HG02885 (cell line): ENCODE results near the gene FSTL5.

Source experiments
- ATAC-seq: cut with Tn5 transposase; IDR thresholded peaks from one replicate; pipeline ENCODE4 v1.9.1; 2021; ENCODE audit warnings: mild to moderate bottlenecking; ENCODE audit not compliant: unreplicated experiment, poor library complexity

Gene FSTL5

DNA sequence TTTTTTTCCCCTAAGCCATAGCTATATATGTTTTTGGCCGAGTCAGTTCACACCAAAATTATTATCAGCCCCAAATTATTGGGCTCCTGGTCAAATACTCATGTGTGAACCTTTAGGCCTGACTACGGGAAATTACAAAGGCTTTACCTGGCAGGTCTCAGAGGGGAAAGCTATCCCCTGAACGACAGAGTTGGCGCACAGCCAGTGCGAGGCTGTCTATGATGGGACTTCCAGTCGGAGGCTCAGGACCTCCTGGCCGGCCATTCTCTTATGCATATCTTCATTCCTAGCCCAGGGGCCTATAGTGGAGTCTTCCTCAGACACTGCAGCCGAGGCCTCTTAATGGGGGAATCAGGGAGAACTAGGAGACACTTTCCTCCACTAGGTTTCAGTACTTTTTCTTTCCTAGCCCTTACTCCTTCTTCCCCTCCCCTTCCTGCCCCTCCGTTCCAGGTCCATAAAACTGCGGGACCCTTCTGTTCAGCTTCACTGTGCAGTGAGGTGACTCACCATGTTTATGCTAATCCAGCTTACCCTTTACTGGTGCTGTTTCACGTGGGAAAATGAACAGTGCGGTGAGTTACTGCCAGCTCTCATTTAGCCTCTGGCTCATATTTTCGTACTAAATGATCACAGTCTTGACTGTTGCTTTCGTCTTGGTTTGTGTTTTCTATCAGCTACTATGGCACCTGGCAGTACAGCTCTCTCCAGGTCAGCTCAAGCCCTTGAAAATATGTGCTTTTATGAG lies 533.9 kb downstream of the FSTL5 start:
- no peak for ATAC-seq

DNA sequence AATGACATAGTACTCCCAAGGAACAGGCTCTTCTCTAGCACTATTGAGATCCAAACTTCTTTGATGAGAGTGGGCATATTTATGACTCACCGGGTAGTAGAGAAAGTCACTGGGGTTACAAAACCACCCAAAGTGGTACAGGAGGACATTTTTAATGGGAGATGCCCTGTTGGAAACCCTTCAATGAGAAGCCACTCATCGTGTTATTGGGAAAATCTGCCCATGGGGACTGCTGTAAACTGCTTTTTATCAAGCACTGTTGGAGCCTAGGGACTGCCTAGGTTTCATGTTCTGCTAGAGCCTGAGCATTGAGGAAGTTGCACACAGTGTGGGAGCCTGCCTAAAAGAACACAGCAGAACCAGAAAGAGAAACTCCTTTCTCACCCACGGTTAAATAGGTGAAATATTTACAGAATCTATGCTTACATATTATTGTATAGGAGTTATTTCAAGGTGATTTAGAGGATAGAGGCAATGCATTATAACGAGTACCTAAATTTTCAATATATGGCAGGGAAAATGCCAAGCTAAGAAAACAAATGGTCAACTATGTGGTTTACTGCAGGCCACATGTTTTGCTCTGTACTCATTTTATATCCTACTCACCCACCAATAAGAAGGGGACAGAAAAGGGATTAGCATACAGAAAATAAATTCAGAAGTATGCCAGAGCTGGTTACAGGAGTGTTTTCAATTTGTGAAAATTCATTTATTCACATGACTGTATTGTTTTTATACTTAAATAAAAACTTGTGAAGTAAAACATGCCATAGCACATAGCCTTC lies 559.1 kb downstream of the FSTL5 start:
- no peak for ATAC-seq

DNA sequence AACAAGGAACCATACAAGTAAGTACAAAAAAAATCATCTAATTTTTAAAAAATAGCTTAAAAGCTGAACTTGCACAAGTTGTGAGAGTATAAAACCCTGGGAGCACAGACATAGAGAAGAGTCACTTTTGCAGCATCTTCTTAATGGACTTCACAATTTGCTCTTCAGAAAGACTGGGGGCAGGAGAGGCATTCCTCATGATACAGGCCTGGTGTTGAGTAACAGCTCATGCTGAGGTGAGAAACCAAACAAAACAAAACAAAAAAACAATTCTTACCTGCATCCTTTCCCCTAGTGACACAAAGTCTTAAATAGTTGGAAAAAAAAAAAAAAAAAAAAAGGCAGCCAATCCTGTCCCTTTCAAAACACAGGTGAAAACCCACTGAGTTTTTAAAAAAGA lies 562.8 kb downstream of the FSTL5 start:
- ATAC-seq: no peak

DNA sequence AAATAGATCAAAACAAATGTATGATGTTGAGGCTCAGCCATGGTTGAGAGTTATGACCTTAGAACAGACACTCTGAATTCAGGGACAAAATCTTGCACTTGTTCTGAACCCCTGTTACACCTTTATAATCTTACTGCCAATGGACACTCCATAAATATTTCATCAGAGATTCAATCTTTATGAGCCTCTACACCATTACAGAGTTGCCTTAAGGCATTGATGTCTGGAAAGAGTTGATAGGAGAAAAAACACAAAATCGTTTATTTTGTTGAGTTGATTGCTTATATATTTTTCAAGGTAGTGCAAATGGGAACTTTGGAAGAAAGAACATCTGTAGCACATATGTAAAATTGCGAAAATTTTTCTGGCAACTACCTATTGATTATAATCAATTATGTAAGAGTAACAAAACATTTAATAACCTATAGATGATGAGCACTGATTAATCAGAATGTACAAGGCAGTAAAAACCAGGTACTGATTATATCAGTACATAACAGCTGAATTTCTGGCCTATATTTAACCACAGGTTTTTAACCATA lies 568.5 kb downstream of the FSTL5 start:
- ATAC-seq: no peak

DNA sequence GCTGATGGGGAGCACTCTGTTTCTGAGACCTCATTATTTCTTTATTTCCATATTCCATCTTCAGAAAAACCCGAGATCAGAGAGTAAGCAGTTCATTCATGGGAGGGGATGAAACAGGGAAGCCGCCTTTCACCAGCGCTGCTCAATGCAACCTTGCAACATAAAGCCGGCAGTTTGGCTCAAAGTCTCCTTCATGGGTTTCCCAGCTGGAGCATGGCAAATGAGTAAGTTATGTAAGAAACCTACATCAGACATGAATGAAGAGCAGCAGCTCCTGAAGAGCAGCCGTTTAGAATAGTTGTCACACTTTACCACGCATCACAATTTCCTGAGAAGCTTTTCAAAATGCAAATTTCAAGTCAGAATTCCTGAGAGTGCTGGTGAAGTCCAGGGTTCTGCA lies 578.8 kb downstream of the FSTL5 start:
- no peak for ATAC-seq

- no peak for ATAC-seq
Observed at GRCh38 chr4:161583549-161583948, 580.3 kb downstream of the FSTL5 start.

DNA sequence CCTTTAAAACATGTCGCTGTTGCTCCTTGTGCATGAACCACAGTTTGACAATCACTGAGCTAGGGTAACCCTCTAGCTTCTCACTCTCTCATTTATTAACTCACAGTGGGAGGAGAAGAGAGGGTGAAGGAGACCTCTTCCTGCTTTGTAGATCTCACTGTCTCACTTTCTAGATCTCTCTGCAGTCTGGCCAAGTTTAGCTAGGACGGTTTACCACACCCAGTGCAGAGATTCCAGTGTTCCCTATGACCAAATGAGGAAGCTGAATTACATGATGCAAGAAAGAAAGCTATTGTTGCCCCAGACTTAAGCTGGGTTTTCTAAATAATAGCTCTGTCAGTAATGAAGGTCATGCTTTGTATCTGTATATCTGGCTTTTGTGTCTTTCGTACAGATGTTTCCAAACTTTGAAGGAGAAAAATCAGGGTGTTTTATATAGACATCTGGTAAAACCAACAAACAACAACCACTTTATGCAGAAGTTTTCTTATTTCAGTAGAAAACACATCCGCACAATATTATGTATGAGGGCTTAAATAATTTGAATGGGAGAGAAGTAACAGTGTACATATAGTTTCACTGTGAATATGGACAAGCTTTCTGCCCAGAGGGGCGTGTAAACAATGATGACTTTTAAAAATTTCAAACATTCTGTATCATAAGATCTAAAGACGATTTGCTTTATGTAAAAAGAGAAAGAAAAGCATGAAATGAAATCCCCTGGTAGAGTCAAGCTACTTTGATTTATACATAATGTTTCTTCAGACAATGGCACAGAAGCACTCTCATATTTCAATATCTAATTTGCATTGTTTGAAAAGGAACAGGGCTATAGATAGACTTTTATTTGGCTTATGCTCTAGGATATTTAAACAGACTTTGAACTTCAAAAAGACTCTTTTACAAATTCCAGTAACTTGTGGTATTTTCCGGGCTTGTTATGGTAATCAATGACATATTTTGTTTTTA lies 582.3 kb downstream of the FSTL5 start:
- ATAC-seq: no peak

DNA sequence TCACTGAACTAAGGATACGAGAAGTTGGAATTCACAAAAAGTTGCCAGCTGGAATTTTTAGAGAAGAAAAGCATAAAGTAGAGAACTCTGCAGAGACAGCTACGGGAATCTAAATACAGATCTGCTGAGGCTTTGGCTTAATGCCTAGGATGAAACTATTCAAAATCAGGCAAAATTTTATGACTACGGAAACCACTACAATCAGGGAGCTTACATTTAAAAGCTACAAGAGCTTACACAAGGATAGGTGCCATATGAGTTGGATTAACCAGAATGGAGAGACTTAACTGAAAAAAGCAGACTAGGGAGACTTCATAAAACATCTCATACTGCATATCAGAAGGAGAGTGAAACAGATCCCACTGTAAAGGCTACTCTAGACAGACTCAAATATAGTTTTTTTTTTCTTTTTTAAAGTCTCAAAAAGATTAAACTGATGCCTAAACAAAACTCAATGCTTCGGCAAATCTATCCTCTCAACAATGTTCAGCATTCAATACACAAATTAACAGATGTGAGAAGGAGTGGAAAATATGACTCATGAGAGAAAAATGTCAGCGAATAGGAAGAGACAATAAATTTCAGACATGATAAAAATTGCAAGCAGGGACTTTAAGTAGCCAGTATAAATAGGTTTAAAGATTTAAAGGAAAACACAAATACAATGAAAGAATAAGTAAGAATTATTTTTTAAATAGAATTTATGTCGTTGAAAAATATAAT lies 586.1 kb downstream of the FSTL5 start:
- ATAC-seq: no peak

DNA sequence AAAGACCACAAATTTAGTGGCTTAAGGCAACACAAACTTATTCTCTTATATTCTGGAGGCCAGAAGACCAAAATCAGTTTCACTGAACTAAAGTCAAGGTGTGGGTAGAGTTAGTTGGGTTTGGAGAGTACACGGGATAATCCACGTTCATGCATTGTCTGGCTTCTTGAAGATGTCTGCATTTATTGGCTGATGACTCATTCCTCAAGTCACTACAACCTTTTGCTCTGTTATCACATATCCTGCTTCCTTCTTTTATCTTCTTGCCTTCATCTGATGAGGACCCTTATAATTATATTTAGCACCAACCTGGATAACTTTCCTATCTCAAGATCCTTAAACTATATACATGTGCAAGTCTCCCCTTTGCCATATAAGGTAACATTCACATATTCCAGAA lies 590.0 kb downstream of the FSTL5 start:
- no peak for ATAC-seq

DNA sequence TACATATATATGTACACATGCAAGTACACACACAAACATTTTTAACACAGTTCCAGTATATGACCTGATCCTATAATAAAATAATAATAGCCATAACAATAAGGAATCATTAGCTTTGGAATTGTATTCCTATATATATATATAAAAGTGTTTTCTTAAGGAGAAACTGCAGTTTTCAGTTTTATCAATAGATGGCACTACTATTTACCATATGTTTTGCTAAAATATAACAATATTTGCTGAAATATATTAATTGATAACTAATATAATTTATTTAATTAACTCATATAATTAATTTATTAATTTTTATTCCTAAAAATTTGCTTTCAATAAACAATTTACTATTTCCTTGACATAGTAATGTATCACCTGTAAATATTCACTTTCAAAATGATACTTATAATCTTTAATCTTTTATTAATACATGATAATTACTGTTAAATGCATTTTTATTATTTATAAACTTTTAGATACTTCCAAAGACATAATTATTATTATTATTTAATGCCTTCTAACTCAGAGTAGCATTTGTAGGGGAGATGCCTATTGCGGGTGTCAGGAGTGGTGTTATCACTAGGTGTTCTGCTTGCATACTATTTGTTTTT lies 599.5 kb downstream of the FSTL5 start:
- ATAC-seq: no peak

DNA sequence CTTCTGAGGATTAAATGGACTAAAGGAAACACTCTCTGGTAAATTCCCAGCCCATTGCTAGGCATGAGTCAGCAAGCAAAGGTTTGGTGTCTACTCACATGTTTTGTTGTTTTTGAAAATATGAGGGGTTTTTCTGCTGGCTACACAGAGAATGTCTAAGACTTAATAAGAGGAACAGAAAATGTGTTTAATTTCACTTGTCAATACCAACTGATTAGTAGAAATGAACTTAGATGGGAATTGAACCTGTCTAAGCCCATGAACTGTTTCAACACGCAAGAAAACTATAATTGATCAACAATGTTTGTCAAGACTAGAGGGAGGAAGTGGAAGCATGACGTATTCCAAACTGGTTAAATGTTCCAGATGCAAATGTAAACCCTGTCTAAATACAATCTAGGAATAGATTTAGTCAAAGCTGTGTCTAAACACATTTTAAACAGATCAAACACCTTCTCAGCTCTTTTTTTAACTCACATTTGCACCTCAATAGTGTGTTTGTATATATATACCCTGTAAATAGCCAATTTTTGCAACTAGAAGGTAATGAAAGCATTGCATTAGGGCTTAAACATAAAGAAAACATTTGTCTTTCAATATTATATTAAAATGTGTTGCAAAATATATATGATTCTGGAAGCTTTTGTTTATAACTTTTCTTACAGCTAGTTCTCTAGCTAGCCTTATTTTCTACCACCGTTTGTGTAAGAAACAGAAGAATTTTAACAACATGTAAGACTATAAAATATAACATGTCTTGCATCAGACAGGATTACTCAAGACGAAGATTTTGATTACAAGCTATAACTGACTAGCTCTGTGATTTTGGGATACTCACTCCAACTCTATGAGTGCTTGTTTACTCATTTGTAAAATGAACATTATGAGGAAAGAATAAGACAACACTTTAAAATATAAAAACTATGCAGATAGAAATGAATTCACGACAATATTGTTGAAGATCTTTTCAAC lies 607.8 kb downstream of the FSTL5 start:
- peak; percentile 80 for ATAC-seq

DNA sequence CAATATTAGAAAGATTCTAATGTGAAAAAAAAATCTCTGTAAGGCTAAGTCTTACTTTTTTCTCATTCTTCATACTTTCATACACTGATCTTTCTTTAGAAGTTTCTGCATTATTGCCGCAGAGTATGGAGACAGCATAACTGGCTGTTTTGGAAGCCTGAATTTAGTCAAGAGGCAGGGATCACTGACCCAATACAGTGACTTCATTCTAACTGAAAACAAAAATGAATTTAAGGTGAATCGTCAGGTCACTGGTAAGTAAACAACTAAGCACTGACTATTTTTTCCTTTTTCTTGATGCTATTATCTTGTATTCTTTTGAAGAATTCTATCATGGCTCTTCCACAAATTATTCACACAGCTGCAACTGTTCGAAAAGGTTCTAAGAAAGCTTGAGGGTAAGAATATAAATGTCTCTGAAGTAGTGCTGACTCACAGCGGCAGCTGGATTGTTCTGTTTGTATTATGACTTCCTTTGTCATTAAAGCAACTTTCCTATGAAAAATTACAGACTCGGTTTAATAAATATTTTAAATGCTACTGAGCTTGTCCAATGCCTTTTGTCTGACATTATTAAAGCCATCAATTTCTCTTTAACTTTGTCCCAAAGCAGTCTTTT lies 609.3 kb downstream of the FSTL5 start:
- no peak for ATAC-seq

DNA sequence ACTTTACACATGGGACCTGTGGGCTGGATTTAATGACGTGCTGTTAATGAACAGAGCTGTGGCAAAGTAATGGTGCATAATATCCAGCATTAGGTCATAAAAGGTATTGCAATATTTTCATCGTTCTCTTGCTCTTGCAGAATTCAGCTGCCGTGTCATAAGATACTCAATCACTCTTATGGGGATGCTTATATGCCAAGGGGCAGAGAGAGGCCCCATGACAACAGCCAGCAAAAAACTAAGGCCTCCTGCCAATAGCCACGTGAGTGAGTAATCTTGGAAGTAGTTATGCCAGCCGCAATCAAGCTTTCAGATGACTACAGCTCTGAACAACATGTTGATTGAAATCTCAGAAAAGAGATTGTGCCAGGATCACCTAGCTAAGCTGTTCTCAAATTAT lies 616.9 kb downstream of the FSTL5 start:
- ATAC-seq: no peak

GRCh38 chr4:161540265-161540664 lies 623.5 kb downstream of the FSTL5 start:
- ATAC-seq: peak; percentile 45

GRCh38 chr4:161538941-161539340 lies 624.9 kb downstream of the FSTL5 start:
- ATAC-seq: no peak

DNA sequence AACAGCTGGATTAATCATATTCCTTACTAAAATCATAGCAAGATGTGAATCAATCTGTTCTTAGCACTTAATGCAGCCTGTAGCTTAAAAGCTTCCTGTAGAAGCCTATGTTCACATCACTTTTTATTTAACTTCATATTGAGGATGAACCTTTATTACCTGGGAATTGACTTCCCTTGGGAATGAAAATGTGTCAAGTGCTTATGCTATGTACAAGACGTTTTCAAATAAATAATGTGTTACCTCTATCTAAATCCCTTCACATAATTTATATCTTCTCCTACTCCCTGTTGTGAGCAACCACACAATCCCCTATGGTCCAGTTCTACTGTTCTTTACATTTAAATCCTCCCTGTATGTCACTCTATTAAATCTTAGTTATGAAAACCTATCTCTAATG lies 633.1 kb downstream of the FSTL5 start:
- ATAC-seq: no peak

DNA sequence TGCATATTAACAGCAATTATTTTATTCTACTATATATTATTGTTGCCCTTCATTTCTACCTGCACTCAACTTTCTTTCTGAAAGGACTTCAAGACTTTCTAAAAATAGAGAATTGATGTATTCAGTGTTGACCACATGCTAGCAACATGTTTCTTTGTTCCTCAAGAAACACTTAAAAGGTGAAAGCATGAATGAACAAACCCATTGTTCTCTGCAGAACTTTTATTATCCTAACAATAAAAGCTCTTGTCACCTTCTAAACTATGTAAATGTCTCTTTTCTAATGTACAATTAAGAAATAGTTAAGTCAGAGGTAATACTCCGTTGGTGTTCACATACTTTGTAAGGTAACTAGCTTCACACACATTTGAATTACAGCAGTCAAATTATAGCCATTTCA lies 638.7 kb downstream of the FSTL5 start:
- ATAC-seq: peak; percentile 43

- no peak for ATAC-seq
Observed at GRCh38 chr4:161522031-161522430, 641.8 kb downstream of the FSTL5 start.
